NCI-H1417 (cell line): ENCODE results near the gene TEAD4.
"Not testable (repeated sequence)": the region's sequence is repeated elsewhere in the genome, so short reads cannot be mapped to it uniquely, and the experiment has no call there.

Source experiments
- DNase-seq, 3 experiments: peaks; one replicate each; lab custom pipeline; 2025; lab: John Stamatoyannopoulos, UW

TEAD4 gene

DNA sequence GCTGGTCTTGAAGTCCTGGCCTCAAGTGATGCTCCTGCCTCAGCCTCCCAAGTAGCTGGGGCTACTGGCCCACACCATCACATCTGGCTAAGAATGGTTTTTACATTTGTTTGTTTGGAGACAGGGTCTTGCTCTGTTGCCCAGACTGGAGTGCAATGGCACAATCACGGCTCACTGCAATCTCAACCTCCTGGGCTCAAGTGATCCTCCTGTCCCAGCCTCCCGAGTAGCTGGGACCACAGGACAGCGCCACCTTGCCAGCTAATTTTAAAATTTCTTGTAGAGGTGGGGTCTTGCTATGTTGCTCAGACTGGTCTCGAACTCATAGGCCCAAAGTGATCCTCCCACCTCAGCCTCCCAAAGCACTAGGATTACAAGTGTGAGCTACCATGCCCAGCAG lies 89.3 kb downstream of the TEAD4 start:
- DNase-seq: no peak

GRCh38 chr12:3049176-3049575 lies 90.0 kb downstream of the TEAD4 start:
- DNase-seq: no peak

DNA sequence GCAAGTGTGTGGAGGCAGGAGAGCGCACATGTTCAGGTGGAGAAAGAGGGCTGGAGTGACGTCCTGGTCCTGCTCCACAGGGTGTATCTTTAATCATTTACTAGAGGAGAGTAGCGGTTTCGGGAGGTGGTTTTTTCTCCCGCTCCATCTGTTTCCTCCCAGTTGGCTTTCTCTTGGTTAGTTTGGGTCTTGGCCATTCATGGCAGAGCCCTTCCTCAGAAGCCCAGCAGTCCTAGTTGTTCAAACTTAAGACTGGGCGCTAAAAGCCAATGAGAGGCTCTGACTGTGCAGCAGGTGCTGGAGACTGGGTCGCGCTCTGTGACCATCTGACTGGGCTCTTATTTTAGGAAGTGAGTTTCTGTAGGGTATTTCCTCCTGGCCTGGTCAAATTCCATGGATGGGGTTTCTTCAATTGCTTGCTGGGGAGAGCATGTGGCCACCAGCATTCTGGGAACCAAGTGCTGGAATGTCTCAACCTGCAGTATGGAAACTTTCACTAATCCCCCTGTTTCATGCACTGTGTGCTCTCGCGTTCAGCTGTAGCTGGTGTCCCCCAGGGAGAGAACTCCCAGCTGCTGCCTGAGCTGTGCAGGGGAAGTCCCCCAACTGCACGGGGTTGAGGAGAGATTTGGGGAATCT lies 90.5 kb downstream of the TEAD4 start:
- no peak for DNase-seq

- no peak for DNase-seq
These were observed 95.2 kb downstream of the TEAD4 start for GRCh38 chr12:3054374-3054773.

GRCh38 chr12:3055026-3055703 lies 96.0 kb downstream of the TEAD4 start:
- DNase-seq: no peak

- no peak for DNase-seq
These were observed 96.7 kb downstream of the TEAD4 start for GRCh38 chr12:3055704-3056467.

GRCh38 chr12:3061059-3061458 lies 101.9 kb downstream of the TEAD4 start:
- DNase-seq: no peak

DNA sequence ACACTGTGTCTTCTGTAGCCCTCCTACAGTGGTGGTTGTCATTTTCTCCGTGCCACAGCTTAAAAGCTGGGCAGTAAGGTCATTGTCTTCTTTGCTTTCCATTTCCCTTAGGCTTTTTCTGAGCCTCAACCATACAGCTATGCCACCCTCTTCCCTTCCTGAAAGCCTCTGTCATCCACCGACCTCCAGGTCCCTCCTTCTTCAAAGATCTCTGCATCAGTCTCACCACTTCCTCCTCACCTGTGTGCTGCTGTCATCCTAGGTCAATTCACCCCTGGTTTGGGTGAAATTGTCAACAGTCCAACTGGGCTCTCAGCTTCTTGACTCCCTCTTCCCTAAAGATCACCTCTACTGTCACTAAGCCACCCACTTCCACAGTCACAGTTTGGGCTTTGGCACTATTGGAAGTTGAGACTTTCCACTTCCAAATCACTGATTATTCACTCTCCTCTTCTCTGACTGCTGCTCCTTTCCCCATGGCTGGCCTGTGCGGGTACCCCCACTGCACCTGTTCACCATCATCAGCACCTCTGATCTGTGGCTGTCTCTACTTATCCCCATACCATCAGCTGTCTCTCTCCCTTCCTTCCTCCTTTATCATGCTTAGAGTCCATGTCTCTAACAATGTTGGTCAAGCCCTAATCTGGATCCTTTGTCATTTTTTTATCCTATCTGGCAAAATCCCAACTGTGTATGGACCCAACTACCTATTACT lies 102.5 kb downstream of the TEAD4 start:
- DNase-seq: no peak

- DNase-seq: no peak
These were observed 106.1 kb downstream of the TEAD4 start for GRCh38 chr12:3065300-3065699.

- not testable (repeated sequence) for DNase-seq
These were observed 106.6 kb downstream of the TEAD4 start for GRCh38 chr12:3065846-3066245.

GRCh38 chr12:3069714-3070113 lies 110.5 kb downstream of the TEAD4 start:
- DNase-seq: no peak

DNA sequence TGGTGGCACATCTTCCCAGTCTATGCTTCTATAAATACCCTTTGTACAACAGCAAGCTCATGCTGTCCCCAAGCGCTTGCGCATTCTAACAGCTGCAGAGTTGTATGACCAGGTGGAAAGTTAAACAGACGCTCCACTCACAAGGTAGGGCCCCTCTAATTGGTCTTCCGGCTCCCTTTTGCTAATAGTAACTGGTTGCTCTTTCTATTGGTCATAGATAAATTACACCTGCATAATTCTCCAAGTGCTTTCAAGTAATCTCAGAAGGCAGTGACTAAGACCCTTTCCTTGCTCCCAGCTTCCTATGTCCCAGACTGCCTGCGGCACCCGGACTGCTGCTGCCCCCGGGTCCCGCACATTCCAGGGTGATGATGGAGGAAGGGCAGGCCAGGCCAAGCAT lies 111.9 kb downstream of the TEAD4 start:
- peak in 2 of 3 experiments; percentile 45 to 80 for DNase-seq

GRCh38 chr12:3071710-3072109 lies 112.5 kb downstream of the TEAD4 start:
- no peak for DNase-seq

DNA sequence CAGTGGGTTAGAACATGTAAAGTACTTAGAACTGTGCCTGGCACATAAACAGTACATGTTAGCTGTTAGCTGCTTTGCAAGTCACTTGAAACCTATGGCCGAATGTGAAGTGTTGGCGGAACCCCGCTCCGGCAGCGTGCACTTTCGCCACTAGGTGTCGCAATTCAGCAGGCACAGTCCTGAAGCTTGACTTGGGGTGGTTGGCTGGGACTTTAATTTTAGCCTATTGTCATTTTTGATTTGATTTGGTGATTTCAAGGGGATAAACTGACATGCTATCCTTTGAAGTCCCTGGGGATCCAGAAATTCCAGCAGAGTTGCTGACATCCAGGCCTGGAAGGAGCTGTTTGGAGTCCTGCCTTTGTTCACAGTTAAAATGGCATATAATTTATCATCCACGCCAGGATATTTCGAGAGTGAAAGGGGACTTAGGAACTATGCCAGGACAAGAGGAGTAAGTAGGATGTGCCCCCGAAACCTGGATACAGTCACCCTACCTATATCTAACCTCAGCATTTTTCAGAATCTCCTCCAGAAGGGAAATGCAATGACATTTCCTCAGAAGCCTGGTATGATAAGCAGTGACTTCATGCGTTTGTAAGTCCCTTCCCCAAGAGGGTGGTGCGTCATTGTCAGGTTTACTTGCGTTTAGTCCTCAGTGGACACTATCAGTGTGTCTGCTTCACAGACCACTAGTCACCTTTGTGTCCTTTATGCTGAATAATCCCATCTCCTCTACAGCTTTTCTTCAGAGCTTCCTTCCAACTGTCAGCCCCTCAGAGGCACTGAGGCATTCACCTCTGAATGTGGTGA lies 114.4 kb downstream of the TEAD4 start:
- peak; percentile 27 to 83 (median 67) for DNase-seq

DNA sequence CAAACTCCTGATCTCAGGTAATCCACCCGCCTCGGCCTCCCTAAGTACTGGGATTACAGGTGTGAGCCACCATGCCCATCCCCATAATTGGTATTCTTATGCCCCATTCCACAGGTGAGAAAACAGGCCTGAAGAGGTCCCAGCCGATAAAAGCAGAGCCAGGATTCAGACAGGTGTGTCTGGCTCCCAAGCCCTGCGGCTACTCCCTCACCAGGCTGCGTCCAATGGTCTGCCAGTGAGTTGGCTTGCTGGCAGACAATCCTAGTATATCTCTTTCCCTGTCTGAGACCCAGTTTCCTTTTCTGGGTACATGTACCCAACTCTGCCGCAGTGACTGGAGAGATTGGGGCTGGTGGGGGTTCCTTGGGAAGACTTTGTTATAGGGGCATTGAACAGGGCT lies 116.1 kb downstream of the TEAD4 start:
- DNase-seq: no peak

- DNase-seq: peak; percentile 41 to 82 (median 80)
These were observed 117.8 kb downstream of the TEAD4 start, which contains the start of gene TSPAN9 for GRCh38 chr12:3076730-3077571. TSPAN9 (plus strand) TSS chr12:3077379; CDS start chr12:3201194, 123,815 bp downstream.

DNA sequence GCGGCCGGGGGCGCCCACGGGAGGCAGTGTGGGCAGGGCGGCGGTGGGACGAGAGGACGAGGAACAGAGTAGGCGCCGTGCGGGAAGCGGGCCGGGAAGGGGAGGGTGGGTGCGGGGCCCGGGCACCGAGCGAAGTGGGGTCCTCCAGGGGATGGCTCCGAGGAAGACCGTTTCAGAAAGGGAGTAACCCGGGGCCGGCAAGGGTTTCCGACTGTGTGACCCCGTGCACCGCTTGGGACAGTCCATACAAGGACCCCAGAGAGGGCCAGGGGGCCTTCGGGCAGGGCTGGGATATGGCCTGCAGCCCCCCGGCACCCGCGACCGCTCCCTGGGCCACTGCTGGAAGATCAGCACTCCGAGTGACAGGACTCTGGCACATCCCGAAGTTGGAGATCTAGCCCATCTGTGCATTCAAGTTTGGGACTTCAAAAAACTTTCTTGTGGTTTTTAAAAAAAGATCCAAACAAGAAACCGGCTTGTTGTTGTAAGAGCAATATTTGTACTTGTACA lies 118.4 kb downstream of the TEAD4 start:
- no peak for DNase-seq

DNA sequence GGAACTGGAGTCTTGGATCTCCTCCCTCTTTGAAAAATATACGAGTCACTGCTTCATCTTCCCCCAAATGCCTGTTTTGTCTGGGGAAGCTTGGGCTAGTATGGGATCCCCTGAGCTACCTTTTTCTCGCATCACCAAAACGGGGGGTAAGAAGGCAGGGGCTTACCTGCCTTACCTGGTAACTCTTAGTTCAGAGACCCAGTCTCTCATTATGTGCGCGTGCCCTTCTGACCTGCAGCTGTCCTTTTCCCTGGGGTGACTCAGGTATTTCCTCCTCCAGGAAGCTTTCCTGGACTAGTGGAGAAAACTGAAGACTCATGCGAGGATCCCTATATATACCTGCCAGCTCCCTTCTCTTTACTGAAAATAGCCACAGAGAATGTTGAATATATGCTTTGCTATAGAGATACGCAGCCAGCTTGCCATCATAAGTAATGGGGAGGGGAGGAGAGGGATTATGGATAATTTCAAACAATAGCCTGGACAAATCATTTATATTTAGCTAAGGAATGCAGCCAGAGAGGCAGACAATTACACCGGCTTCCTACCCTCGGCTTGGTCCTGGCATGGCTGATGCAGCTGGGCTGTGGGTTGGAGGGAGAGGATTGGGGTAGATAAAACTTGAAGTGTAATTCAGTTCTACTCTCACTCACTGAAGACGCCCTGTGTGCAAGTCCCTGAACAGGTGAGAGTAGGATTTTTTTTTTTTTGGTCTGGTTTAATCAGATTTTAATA lies 119.1 kb downstream of the TEAD4 start:
- DNase-seq: peak in 1 of 3 experiments; percentile 37

DNA sequence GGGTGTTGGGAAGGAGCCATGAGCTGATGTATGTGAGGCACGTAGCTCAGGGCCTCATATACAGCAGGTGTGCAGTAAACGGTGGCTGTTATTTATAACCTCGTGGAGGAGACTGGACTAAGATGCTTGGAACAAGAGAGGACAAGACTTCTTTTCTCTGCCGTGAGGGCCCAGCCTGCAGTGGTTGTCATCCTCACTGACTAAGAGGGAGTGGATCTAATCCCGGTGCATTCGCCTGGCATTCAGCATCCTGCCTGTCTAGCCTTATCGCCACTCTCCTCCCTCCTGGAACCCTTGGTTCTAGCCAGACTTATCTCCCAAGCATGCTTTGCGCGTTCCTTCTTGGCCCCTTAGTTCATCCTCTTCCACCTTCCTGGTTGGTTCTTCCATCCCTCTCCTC lies 121.9 kb downstream of the TEAD4 start:
- DNase-seq: no peak

DNA sequence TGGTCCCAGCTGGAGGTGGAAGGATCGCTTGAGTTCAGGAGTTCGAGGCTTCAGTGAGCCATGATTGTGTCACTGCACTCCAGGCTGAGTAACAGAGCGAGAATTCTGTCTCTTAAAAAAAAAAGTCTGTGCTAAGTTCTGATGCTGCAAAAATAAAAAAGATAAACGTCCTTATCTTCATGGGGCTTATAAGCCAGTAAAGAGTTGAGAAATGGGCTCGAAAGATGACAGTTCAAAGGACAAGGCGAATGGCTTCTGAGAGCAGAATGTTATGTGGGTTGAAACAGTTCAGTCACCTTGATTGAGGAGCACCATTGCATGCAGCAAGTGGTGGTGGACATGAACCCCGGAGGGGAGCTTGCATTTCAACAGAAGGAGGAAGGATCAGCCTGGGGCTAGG lies 122.7 kb downstream of the TEAD4 start:
- DNase-seq: no peak
